Effector memory CD4-positive, alpha-beta T cell (primary cell): Measurements from ENCODE around the gene PPP1R15A.
"Not testable (repeated sequence)": the region's sequence is repeated elsewhere in the genome, so short reads cannot be mapped to it uniquely, and the experiment has no call there.

Experiments used
- DNase-seq, 3 donors: peaks; one replicate each; pipeline ENCODE4 v3.0.0-alpha.2; 2020
- H3K27ac ChIP-seq: 2 replicates; pipeline ENCODE4 v1.7.0; 2013; ENCODE audit warnings: mild to moderate bottlenecking, low read length, moderate library complexity; ENCODE audit not compliant: insufficient read depth, poor library complexity, severe bottlenecking
- H3K27me3 ChIP-seq: replicated peaks from 2 replicates; pipeline ENCODE4 v1.7.0; 2013; ENCODE audit warnings: mild to moderate bottlenecking, low read length; ENCODE audit not compliant: insufficient read depth, control insufficient read depth, poor library complexity, severe bottlenecking
- H3K36me3 ChIP-seq: 2 replicates; pipeline ENCODE4 v1.7.0; 2013; ENCODE audit warnings: mild to moderate bottlenecking, low read length, moderate library complexity; ENCODE audit not compliant: control insufficient read depth, insufficient read depth
- H3K4me1 ChIP-seq: 2 replicates; pipeline ENCODE4 v1.7.0; 2013; ENCODE audit warnings: low read length, mild to moderate bottlenecking; ENCODE audit not compliant: control insufficient read depth, insufficient read depth, poor library complexity, severe bottlenecking
- H3K4me3 ChIP-seq: 2 replicates; pipeline ENCODE4 v1.7.0; 2013; ENCODE audit warnings: low read length, low read depth, mild to moderate bottlenecking; ENCODE audit not compliant: insufficient read depth, poor library complexity, severe bottlenecking
- H3K9me3 ChIP-seq: 2 replicates; pipeline ENCODE4 v1.7.0; 2013; ENCODE audit warnings: mild to moderate bottlenecking, low read length, moderate library complexity; ENCODE audit not compliant: control insufficient read depth

PPP1R15A gene

DNA sequence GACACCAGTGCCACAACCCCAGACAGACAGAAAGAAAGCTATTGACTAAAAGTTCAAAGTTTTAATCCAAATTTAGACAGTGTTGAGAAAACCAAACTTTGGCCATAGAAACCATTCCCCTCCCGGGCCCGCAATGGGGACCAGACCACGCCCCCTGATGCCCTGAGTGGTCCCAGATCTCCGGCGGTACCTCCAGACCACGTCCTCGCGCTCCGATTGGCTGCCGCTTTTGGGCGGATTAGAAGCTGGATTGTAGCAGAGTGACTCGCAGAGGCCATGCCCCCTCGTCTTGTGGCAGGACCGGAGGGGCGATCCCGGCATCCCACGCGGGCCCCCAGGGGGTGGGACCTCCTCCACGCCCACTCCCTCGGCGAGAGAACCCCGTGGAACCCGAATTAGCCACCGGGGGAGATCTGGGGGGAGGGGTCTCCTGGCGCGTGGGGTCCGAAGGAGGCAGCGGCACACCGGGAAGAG is 35.1 kb upstream of the PPP1R15A start:
- H3K27me3 ChIP-seq = no peaks in the 10 kb centered on the region
- H3K36me3 ChIP-seq = no peaks in the 10 kb centered on the region
- no peak overlapping the region for H3K27ac ChIP-seq
- H3K9me3 ChIP-seq = no peaks in the 10 kb centered on the region
- H3K4me3 ChIP-seq = peak overlapping the region; percentile 1
- H3K4me1 ChIP-seq = peaks cover 18% of the 10 kb centered on the region
- peak; percentile 62 to 69 (median 69) for DNase-seq

DNA sequence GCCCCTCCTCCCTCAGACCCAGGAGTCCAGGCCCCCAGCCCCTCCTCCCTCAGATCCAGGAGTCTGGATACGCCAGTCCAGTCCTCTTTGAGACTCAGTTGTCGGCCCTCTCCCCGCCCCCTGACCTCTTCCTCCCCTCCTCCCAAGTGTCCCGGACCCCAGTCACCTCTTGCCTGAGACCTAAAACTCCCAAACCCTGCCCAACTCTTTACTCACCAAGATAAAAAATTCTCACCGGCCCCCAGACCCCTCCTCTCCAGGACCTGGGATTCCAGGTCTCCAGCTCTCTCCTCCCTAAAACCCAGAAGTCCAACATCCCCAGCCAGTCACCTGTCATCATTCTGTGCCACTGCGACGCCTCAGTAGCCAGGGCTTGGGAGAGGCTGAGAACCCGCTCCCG is 34.5 kb upstream of the PPP1R15A start:
- Histone ChIP-seq H3K9me3 (no peaks in the 10 kb centered on the region), H3K27me3 (no peaks in the 10 kb centered on the region), H3K4me1 (peaks cover 18% of the 10 kb centered on the region), H3K36me3 (no peaks in the 10 kb centered on the region), H3K27ac (no peak overlapping the region), H3K4me3 (no peak overlapping the region)
- DNase-seq = no peak

DNA sequence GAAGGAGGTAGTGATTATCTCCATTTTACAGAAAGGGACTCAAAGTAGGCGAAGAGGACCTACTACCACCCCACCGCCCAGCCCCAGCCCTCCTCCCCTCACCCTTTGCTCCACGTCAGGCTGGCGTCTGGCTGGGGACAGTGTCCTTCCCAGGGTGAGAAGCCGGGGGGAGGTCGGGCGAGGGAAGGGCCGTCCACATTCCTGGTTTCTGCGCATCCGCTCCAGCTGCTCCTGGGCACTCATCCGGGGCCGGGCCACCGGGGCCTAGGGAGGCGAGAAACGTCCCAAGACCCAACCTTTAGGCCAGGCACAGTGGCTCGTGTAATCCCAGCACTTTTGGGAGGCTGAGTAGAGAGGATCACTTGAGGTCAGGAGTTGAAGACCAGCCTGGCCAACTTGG is 31.2 kb upstream of the PPP1R15A start:
- DNase-seq = no peak
- Histone ChIP-seq H3K4me1 (peaks cover 8% of the 10 kb centered on the region), H3K36me3 (no peaks in the 10 kb centered on the region), H3K27ac (no peak overlapping the region), H3K27me3 (no peaks in the 10 kb centered on the region), H3K4me3 (no peak overlapping the region), H3K9me3 (no peaks in the 10 kb centered on the region)

GRCh38 chr19:48841571-48841970 is 30.6 kb upstream of the PPP1R15A start:
- Histone ChIP-seq H3K9me3 (no peaks in the 10 kb centered on the region), H3K4me1 (peaks cover 3% of the 10 kb centered on the region), H3K27ac (no peak overlapping the region), H3K27me3 (no peaks in the 10 kb centered on the region), H3K36me3 (no peaks in the 10 kb centered on the region), H3K4me3 (no peak overlapping the region)
- no peak for DNase-seq

DNA sequence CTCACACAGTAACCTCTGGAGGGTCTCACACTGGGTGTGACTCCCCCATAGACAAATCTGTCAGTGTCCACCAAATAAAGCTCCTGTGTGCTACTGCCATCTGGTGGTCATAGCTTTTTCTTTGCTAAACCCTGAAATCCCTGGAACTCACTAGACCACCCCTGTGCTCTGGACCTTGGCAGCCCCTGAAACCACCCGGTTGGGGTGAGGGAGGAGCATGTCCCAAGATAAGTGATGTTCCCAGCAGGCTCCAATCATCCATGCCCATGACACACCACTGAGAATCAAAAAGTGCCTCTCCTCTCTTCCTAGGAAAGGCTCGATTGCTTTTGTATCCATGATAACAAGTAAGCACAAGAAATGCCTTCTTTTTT is 29.4 kb upstream of the PPP1R15A start:
- Histone ChIP-seq H3K27ac (no peak overlapping the region), H3K4me3 (no peak overlapping the region), H3K4me1 (no peaks in the 10 kb centered on the region), H3K36me3 (no peaks in the 10 kb centered on the region), H3K27me3 (no peaks in the 10 kb centered on the region), H3K9me3 (no peaks in the 10 kb centered on the region)
- DNase-seq = peak in 2 of 3 donors; percentile 10 to 11

GRCh38 chr19:48844472-48844871 is 27.7 kb upstream of the PPP1R15A start:
- Histone ChIP-seq H3K27ac (no peak overlapping the region), H3K4me1 (no peaks in the 10 kb centered on the region), H3K4me3 (no peak overlapping the region), H3K27me3 (no peaks in the 10 kb centered on the region), H3K36me3 (no peaks in the 10 kb centered on the region), H3K9me3 (no peaks in the 10 kb centered on the region)
- no peak for DNase-seq

DNA sequence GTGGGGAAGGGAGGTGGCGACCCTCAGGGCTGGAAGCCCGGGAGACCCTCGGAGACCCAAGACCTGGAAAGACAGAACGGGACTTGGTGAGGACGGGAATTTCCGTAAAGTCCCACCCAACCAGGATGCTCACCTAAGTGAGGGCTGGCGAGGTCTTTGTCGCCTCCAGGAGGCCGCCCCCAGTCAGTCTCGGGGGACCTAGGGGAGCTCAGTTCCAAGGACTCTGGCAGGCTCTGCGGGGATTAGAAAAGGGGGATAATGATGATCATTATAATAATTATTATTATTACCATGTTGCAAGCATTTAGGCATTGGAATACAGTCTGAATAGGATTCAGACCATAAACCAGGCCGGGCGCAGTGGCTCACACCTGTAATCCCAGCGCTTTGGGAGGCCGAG is 26.8 kb upstream of the PPP1R15A start:
- Histone ChIP-seq H3K9me3 (no peaks in the 10 kb centered on the region), H3K36me3 (no peaks in the 10 kb centered on the region), H3K27ac (no peak overlapping the region), H3K27me3 (no peaks in the 10 kb centered on the region), H3K4me3 (no peak overlapping the region), H3K4me1 (no peaks in the 10 kb centered on the region)
- no peak for DNase-seq

DNA sequence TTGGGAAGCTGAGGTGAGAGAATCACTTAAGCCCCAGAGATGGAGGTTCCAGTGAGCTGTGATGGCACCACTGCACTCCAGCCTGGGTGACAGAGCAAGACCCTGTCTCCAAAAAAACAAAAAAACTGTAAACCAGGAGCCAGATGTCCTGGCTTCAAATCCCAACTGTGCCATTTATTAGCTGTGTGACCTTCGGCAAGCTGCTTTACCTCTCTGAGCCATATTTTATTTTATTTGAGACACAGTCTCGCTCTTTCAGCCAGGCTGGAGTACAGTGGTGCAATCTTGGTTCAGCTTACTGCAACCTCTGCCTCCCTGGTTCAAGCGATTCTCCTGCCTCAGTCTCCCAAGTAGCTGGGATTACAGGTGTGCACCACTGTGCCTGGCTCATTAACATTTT is 25.6 kb upstream of the PPP1R15A start:
- H3K9me3 ChIP-seq, DNase-seq, H3K4me1 ChIP-seq, H3K4me3 ChIP-seq, H3K27me3 ChIP-seq, H3K36me3 ChIP-seq, H3K27ac ChIP-seq: not testable (repeated sequence)

GRCh38 chr19:48852292-48852691 is 19.9 kb upstream of the PPP1R15A start:
- Histone ChIP-seq H3K9me3 (no peaks in the 10 kb centered on the region), H3K27ac (no peak overlapping the region), H3K4me1 (no peaks in the 10 kb centered on the region), H3K4me3 (no peak overlapping the region), H3K27me3 (no peaks in the 10 kb centered on the region), H3K36me3 (no peaks in the 10 kb centered on the region)
- DNase-seq = no peak

DNA sequence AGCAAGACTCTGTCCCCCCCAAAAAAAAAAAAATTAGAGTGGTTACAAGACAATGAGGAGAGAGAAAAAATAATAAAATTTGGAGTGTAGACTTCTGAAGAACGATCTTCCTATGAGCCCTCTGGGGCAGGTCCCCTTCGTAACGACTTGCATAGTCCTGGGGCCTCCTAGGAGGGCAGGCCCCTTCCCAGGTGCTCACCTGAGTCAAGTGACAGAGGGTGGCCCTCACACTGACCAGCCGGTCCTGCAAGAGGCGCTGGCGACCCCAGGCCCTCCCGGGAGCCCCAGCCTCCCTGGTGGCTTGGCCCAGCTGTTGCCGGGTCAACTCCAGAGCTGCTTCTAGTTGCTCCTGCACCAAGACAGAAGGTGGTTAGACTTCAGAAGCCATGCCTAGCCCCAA is 18.7 kb upstream of the PPP1R15A start:
- Histone ChIP-seq H3K27ac (no peak overlapping the region), H3K36me3 (no peaks in the 10 kb centered on the region), H3K27me3 (no peaks in the 10 kb centered on the region), H3K4me3 (no peak overlapping the region), H3K4me1 (no peaks in the 10 kb centered on the region), H3K9me3 (no peaks in the 10 kb centered on the region)
- no peak for DNase-seq

DNA sequence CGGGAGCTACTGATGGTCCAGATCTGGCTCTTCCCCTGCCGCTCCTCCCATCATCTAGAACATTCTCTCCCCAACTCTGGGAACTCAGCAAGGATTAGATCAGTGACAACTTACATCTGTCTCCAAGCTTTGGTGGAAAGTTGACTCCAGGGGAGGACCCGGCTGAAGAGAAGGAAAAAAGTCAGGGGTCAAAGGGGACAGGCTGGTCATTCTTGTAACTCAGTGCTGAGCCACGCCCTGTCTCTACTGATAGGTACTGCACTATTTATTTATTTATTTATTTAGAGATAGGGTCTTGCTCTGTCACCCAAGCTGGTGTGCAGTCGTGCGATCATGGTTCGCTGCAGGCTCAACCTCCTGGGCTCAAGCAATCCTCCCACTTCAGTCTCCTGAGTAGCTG is 18.1 kb upstream of the PPP1R15A start:
- Histone ChIP-seq H3K27ac (no peak overlapping the region), H3K4me3 (no peak overlapping the region), H3K9me3 (no peaks in the 10 kb centered on the region), H3K27me3 (no peaks in the 10 kb centered on the region), H3K36me3 (no peaks in the 10 kb centered on the region), H3K4me1 (peaks cover under 1% of the 10 kb centered on the region)
- DNase-seq = no peak
